Tibial artery (tissue), 4 donors: ENCODE measurements around the gene APOH.

Experiments used
- DNase-seq, 2 donors: peaks; one replicate each; pipeline ENCODE4 v3.0.0-alpha.2; 2019
- H3K27ac ChIP-seq, 2 donors: fragments of 200-600 bp; sonication (generic) in 1 of 2; 1 replicate in 1 of 2; 2 replicates in 1 of 2; pipeline ENCODE4 v1.5.1; 2018 to 2019; ENCODE audit warnings: mild to moderate bottlenecking in 1 of 2
- H3K27me3 ChIP-seq, 2 donors: fragments of 200-600 bp; sonication (generic) in 1 of 2; one replicate each; pipeline versions ENCODE4 v1.5.1 to v1.6.0; 2016 to 2019
- H3K36me3 ChIP-seq, 3 donors: fragments of 200-600 bp; sonication (generic) in 2 of 3; one replicate each; pipeline ENCODE4 v1.5.1; 2016 to 2019; ENCODE audit warnings: mild to moderate bottlenecking in 2 of 3
- H3K4me1 ChIP-seq, 4 donors: fragments of 200-600 bp; sonication (generic) in 2 of 4; 1 replicate in 3 of 4; 2 replicates in 1 of 4; pipeline ENCODE4 v1.5.1; 2016 to 2019
- H3K4me3 ChIP-seq, 2 donors: fragments of 200-600 bp; sonication (generic) in 1 of 2; 1 replicate in 1 of 2; 2 replicates in 1 of 2; pipeline ENCODE4 v1.5.1; 2018 to 2019; ENCODE audit warnings: mild to moderate bottlenecking in 2 of 2
- H3K9me3 ChIP-seq, 3 donors: fragments of 200-600 bp; sonication (generic) in 1 of 3; one replicate each; pipeline ENCODE4 v1.5.1; 2016 to 2019
- intact Hi-C: fragments of 100-400 bp; cut with DNase I; formaldehyde crosslinking; loops from one replicate; pipeline ENCODE4 v1.15.0; 2023; ENCODE audit warnings: low total_unique reads
- TF ChIP-seq, protein P1 (sequence below), 2 experiments: fragments of 200-600 bp in 1 of 2; fragments of 450-650 bp in 1 of 2; IDR thresholded peaks; one replicate each; pipeline ENCODE4 v1.5.1; 2017 to 2019; ENCODE audit warnings: antibody characterized with exemption in 2 of 2, mild to moderate bottlenecking in 1 of 2, moderate library complexity in 1 of 2

The APOH gene

DNA sequence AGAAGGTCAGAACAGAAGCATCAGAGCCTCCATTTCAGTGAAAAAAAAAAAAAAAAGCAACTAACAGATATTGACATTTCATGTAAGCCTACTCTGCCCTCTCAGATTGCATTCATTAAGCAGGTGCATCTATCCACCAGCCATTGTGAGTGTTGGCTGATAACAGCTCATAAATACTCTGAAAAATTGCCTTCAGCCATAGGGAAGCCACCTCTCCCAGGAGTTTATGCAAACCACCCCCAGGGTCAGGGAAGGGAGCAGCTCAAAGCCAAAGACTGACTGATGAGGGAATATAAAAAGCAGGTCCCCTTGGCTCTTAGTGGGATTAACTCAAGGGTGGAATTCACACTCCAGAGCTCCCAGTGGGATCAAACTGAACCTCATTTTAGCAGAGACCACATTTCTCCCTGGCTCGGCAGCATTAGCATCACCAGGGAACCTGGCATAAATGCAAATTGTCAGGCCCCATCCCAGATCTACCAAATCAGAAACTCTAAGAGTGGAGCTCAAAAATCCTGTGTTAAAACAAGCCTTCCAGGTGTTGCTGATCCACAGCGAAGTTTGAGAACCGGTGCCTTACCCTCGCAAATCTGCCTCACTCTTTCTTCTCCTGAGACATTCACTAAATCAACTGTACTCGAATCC, 14.2 kb downstream of the APOH start:
- intact Hi-C loops: no loop called here
- DNase-seq: no peak
- Histone ChIP-seq H3K27me3 (peaks cover 0 to 8% of the 10 kb centered on the region in 2 donors), H3K4me3 (no peak overlapping the region), H3K36me3 (no peaks in the 10 kb centered on the region), H3K27ac (no peak overlapping the region), H3K4me1 (no peaks in the 10 kb centered on the region), H3K9me3 (no peaks in the 10 kb centered on the region)
- TF ChIP-seq, protein P1, sequence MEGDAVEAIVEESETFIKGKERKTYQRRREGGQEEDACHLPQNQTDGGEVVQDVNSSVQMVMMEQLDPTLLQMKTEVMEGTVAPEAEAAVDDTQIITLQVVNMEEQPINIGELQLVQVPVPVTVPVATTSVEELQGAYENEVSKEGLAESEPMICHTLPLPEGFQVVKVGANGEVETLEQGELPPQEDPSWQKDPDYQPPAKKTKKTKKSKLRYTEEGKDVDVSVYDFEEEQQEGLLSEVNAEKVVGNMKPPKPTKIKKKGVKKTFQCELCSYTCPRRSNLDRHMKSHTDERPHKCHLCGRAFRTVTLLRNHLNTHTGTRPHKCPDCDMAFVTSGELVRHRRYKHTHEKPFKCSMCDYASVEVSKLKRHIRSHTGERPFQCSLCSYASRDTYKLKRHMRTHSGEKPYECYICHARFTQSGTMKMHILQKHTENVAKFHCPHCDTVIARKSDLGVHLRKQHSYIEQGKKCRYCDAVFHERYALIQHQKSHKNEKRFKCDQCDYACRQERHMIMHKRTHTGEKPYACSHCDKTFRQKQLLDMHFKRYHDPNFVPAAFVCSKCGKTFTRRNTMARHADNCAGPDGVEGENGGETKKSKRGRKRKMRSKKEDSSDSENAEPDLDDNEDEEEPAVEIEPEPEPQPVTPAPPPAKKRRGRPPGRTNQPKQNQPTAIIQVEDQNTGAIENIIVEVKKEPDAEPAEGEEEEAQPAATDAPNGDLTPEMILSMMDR (IDR thresholded peaks at IDR 0.05): no peak

DNA sequence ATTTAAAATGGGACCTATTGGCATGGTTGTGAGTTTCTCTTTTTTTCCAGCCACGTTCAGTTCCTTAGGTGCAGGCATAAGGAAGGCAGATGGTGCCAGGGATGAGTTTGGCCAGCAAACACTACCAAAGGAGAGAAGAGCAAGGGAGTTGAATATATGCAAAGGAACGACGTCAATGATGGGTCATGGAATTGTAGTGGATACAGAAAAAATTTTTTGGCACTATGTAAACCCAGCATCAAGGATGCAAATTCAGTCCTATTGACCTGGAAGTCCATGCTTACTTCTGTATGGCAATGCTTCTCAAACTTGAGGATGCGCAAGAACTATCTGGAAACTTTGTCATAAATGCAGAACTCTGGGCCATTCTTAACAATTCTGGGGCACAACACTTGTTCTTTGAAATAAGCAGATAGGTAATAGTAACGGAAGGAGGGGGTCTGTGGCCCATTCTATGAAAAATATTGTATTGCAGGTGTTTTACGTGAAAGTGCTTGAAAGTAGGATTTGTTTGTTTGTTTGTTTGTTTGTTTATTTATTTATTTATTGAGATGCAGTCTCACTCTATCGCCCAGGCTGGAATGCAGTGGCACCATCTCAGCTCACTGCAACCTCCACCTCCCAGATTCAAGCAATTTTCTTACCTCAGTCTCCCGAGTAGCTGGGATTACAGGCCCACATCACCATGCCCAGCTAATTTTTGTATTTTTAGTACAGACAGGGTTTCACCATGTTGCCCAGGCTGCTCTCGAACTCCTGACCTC, 18.0 kb downstream of the APOH start:
- Histone ChIP-seq H3K9me3 (no peaks in the 10 kb centered on the region), H3K36me3 (no peaks in the 10 kb centered on the region), H3K4me1 (no peaks in the 10 kb centered on the region), H3K27me3 (peaks cover 0 to 8% of the 10 kb centered on the region in 2 donors), H3K27ac (no peak overlapping the region), H3K4me3 (no peak overlapping the region)
- intact Hi-C loops: no loop called here
- no peak for DNase-seq
- TF ChIP-seq, protein P1 (IDR thresholded peaks at IDR 0.05): no peak

DNA sequence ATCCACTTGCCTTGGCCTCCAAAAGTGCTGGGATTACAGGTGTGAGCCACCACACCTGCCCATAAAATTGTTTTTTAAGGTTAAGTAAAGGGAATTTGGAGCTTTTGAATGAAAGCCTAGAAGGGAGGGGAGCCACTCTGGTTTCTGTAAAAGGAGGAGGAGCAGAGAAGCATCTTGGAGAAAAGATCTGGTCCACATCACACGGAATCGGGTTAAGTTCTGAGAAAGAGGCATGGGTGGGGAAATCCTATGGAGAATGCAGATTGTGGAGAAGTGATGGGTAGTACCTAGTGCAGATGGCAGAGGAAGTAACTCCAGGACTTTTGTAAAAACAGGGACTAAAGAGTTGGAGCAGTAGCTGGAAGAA, 19.0 kb downstream of the APOH start:
- H3K27me3 ChIP-seq: peaks cover 0 to 8% of the 10 kb centered on the region in 2 donors
- H3K27ac ChIP-seq: no peak overlapping the region
- H3K9me3 ChIP-seq: no peaks in the 10 kb centered on the region
- TF ChIP-seq, protein P1 (IDR thresholded peaks at IDR 0.05): no peak
- H3K36me3 ChIP-seq: no peaks in the 10 kb centered on the region
- no peaks in the 10 kb centered on the region for H3K4me1 ChIP-seq
- H3K4me3 ChIP-seq: no peak overlapping the region
- intact Hi-C loops: no loop called here
- no peak for DNase-seq

DNA sequence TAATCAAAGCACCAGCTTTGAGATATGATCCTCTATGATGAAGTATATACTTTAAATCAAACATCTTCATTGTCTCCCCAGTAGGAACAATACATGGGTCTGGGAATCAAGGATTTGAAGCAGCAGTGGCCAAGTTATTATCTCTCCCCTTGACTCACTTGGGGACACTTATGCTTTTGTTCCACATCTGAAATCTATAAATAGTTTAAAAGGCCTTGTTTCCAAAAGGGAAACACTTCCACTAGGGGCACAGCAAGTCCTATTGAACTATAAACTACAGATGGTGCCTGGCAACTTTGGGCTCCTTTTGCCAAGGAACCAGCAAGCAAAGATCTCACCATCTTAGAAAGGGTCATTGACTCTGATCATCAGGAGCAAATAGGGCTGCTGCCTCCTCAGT, 21.3 kb downstream of the APOH start:
- intact Hi-C loops: no loop called here

DNA sequence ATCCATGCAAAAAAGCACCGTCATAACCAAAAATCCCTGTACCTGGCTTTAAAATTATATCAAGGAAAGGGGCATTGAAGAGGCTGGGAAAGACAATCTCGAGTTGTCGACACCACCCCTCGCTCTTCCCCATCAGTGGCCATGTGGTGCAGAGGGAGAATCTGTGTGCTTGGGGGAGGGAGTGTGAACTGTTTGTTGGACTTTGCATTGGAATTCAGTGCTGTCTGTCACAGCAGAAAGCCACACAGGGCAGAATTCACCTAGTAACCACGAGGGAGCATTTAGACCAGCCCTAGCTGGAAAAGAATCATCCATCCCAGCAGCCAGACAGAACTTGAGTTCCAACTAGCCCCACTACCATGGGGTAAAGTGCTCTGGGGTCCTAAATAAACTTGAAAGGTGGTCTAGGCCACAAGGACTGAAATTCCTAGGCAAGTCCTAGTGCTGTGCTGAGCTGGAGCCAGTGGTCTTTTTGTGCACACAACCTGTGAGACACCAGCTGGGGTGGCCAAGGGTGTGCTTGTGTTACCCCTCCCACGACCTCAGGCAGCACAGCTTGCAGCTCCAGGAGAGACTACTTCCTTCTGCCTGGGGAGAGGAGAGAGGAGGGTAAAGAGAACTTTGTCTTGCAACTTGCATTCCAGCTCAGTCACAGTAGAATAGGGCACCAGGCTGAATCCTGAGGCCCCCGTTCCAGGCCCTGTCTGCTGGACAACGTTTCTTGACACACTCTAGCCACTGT, 25.8 kb downstream of the APOH start:
- H3K4me1 ChIP-seq: no peaks in the 10 kb centered on the region
- no peaks in the 10 kb centered on the region for H3K27me3 ChIP-seq
- H3K4me3 ChIP-seq: no peak overlapping the region
- intact Hi-C loops: no loop called here
- no peak overlapping the region for H3K27ac ChIP-seq
- no peaks in the 10 kb centered on the region for H3K9me3 ChIP-seq
- TF ChIP-seq, protein P1 (IDR thresholded peaks at IDR 0.05): no peak
- no peak for DNase-seq
- no peaks in the 10 kb centered on the region for H3K36me3 ChIP-seq

More for the DNA sequence above, 21.3 kb downstream of the APOH start:
- Histone ChIP-seq H3K4me1 (no peaks in the 10 kb centered on the region), H3K27ac (no peak overlapping the region), H3K36me3 (no peaks in the 10 kb centered on the region), H3K4me3 (no peak overlapping the region), H3K9me3 (no peaks in the 10 kb centered on the region), H3K27me3 (no peaks in the 10 kb centered on the region)
- no peak for DNase-seq
- TF ChIP-seq, protein P1 (IDR thresholded peaks at IDR 0.05): no peak
